ENCODE measurements around the gene CDHR5. TPM values are rescaled to one million over a fixed set of nuclear protein-coding genes. Genes with fewer than 3 reads are reported as not detected.

Gene CDHR5
- total RNA-seq, 1 donor from 2014 or later, result not detected

DNA sequence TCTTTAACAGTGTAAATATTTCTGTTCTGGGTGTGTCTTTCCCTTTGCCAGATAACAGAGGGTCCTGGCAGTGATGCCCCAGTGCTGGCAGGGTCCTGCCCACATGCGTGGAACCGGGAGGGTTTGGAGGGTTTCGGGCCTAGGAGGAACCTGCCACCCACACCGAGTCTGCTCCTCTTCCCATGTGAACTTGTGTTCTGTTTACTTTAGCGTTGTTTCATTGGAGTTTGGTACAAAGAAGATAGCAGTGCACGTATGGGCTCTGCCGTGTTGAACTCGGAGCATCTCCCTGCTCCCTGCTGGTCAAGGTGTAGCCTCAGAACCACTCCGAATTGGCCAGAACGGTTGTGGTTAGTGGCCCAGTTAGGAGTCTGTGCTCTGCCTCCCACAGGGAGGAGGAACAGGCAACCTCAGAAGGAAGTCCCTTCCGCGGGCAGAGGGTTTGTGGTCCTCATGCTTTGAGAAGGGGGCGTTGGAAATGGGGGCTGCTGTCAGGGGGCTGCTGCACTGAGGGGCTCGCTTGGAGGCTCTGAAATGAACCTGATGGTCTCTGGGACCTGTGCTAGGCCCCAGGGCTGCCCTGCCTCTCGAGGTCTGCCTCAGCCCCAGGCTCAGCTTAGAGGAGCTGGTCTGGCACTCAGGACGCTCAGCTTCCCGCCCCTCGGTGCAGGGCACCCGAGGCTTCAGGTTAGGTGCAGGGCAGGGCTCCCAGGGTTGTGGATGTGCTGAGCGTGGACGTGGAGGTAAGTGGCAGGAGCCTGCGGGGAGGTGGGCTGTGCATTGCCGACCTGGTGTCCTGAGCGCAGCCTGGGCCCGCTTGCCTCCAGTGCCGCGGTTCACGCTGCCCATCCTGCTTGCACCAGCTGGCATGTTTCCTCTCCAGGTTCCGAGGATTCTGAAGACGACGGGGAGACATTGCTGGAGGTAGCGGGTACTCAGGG is 38.1 kb downstream of the CDHR5 start:
- H3K4me3 Mint-ChIP-seq (ENCODE audit: unreplicated experiment), result no peak overlapping the region
- H3K9me3 Mint-ChIP-seq (ENCODE audit: unreplicated experiment), result peaks cover 4% of the 10 kb centered on the region
- DNase-seq, result no peak
- TF ChIP-seq, protein P1, sequence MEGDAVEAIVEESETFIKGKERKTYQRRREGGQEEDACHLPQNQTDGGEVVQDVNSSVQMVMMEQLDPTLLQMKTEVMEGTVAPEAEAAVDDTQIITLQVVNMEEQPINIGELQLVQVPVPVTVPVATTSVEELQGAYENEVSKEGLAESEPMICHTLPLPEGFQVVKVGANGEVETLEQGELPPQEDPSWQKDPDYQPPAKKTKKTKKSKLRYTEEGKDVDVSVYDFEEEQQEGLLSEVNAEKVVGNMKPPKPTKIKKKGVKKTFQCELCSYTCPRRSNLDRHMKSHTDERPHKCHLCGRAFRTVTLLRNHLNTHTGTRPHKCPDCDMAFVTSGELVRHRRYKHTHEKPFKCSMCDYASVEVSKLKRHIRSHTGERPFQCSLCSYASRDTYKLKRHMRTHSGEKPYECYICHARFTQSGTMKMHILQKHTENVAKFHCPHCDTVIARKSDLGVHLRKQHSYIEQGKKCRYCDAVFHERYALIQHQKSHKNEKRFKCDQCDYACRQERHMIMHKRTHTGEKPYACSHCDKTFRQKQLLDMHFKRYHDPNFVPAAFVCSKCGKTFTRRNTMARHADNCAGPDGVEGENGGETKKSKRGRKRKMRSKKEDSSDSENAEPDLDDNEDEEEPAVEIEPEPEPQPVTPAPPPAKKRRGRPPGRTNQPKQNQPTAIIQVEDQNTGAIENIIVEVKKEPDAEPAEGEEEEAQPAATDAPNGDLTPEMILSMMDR (IDR thresholded peaks at IDR 0.05; ENCODE audit: partially characterized antibody, unreplicated experiment), result no peak
- no peak overlapping the region for H3K27ac Mint-ChIP-seq (ENCODE audit: unreplicated experiment)
- H3K4me1 Mint-ChIP-seq (ENCODE audit: low read depth, unreplicated experiment), result peaks cover 2% of the 10 kb centered on the region
- peaks cover 4% of the 10 kb centered on the region for H3K27me3 Mint-ChIP-seq (ENCODE audit: unreplicated experiment)
- no peaks in the 10 kb centered on the region for H3K36me3 Mint-ChIP-seq (ENCODE audit: unreplicated experiment)

DNA sequence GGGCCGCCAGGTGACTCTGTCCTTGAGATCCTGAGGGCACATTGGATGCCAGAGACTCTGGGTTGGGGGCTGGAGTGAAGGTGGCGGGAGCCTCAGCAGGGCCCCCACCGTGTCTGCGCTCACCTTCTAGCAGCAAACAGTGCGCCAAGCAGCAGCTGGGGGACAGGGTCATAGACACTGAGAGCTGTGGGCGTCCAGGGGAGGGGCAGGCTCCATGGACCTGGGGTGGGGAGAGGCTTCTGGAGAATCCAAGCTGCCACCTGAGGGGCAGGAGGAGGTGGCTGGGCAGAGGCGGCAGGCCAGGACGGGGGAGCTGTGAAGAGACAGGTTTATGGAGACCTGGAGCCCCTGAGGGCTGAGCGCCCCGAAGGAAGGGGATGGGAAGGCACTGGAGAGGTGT is 40.5 kb downstream of the CDHR5 start:
- Mint-ChIP-seq H3K4me1 (ENCODE audit: low read depth, unreplicated experiment) (peaks cover 7% of the 10 kb centered on the region), H3K4me3 (ENCODE audit: unreplicated experiment) (no peak overlapping the region), H3K27me3 (ENCODE audit: unreplicated experiment) (peaks cover 3% of the 10 kb centered on the region), H3K36me3 (ENCODE audit: unreplicated experiment) (no peaks in the 10 kb centered on the region), H3K27ac (ENCODE audit: unreplicated experiment) (no peak overlapping the region), H3K9me3 (ENCODE audit: unreplicated experiment) (peaks cover 1% of the 10 kb centered on the region)
- TF ChIP-seq, protein P1 (IDR thresholded peaks at IDR 0.05; ENCODE audit: partially characterized antibody, unreplicated experiment), result no peak
- DNase-seq, result no peak

DNA sequence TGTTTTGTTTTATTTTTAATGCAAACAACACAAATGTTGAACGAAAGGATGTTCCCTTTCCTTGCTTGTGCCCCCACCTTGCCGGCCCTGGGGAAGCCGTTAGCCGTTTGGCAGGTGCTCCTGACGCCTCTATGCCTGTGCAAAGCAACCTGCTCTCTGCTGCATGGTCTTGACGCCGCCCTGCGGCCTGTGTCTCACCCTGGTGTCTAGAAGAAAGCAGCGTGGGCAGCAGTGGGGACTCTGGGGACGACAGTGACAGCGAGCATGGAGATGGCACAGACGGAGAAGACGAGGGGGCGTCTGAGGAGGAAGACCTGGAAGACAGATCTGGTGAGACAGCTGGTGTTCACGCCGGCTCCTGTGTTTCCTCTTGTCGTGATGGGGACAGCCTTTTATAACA is 43.0 kb downstream of the CDHR5 start:
- H3K4me3 Mint-ChIP-seq (ENCODE audit: unreplicated experiment), result no peak overlapping the region
- H3K9me3 Mint-ChIP-seq (ENCODE audit: unreplicated experiment), result peaks cover 4% of the 10 kb centered on the region
- H3K27me3 Mint-ChIP-seq (ENCODE audit: unreplicated experiment), result peaks cover 6% of the 10 kb centered on the region
- DNase-seq, result no peak
- peak overlapping the region; percentile 28 for H3K27ac Mint-ChIP-seq (ENCODE audit: unreplicated experiment)
- TF ChIP-seq, protein P1 (IDR thresholded peaks at IDR 0.05; ENCODE audit: partially characterized antibody, unreplicated experiment), result no peak
- no peaks in the 10 kb centered on the region for H3K36me3 Mint-ChIP-seq (ENCODE audit: unreplicated experiment)
- peaks cover 15% of the 10 kb centered on the region for H3K4me1 Mint-ChIP-seq (ENCODE audit: low read depth, unreplicated experiment)

DNA sequence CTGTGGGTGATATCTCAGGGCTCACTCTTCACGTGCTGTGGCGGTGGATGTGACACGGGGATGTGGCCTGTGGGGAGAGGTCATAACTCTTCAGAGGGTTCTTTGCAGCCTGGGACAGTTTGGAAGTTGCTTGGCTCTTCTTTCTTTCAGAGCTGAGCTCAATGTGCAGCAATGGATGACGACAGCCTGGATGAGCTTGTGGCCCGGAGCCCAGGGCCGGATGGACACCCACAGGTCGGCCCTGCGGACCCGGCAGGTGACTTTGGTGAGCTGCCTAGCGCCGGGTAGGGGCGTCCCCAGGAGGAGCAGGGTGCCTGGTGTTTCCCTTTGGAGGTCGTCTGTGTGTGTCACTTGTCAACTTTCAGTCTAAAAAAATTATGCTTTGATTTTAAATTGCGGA is 43.4 kb downstream of the CDHR5 start:
- H3K27ac Mint-ChIP-seq (ENCODE audit: unreplicated experiment), result peak overlapping the region; percentile 65
- H3K27me3 Mint-ChIP-seq (ENCODE audit: unreplicated experiment), result peaks cover 6% of the 10 kb centered on the region
- H3K4me1 Mint-ChIP-seq (ENCODE audit: low read depth, unreplicated experiment), result peaks cover 15% of the 10 kb centered on the region
- TF ChIP-seq, protein P1 (IDR thresholded peaks at IDR 0.05; ENCODE audit: partially characterized antibody, unreplicated experiment), result no peak
- no peaks in the 10 kb centered on the region for H3K36me3 Mint-ChIP-seq (ENCODE audit: unreplicated experiment)
- H3K4me3 Mint-ChIP-seq (ENCODE audit: unreplicated experiment), result peak overlapping the region; percentile 5
- peaks cover 4% of the 10 kb centered on the region for H3K9me3 Mint-ChIP-seq (ENCODE audit: unreplicated experiment)
- no peak for DNase-seq

Data from glutamatergic neuron (in vitro differentiated cells).